GM10266 (cell line): ENCODE measurements around the gene CYP27B1.
A peak's percentile ranks its signal among the peaks of the same experiment; 100 is the strongest.

Experiments
- DNase-seq: peaks from one replicate; pipeline ENCODE4 v3.0.0; 2012; ENCODE audit errors: extremely low spot score
- CTCF ChIP-seq: IDR thresholded peaks from 2 replicates; pipeline ENCODE4 v1.5.1; 2012; ENCODE audit warnings: mild to moderate bottlenecking, low read depth; ENCODE audit not compliant: control insufficient read depth, insufficient read depth; ENCODE audit errors: missing control alignments

The CYP27B1 gene

GRCh38 chr12:57745485-57745881 lies 21.4 kb downstream of the CYP27B1 start:
- DNase-seq = no peak
- TF ChIP-seq CTCF = no peak

GRCh38 chr12:57744777-57745484 lies 21.9 kb downstream of the CYP27B1 start, which contains the start of gene TSPAN31:
Gene TSPAN31, plus strand, starts transcription at chr12:57745039. Its CDS starts 116 bp downstream, at chr12:57745155.
- DNase-seq = peak; percentile 92
- TF ChIP-seq CTCF = no peak

- peak; percentile 76 for DNase-seq
- no peak for TF ChIP-seq CTCF
Measured at GRCh38 chr12:57744194-57744776, 22.6 kb downstream of the CYP27B1 start.

- DNase-seq = no peak
Measured at GRCh38 chr12:57743769-57744168, 23.1 kb downstream of the CYP27B1 start.

GRCh38 chr12:57741844-57742738 lies 24.8 kb downstream of the CYP27B1 start:
- peak; percentile 84 for DNase-seq
- peak; percentile 73 for TF ChIP-seq CTCF

More at GRCh38 chr12:57743769-57744168, 23.1 kb downstream of the CYP27B1 start:
- no peak for TF ChIP-seq CTCF

- DNase-seq = no peak
- no peak for TF ChIP-seq CTCF
Measured at GRCh38 chr12:57741413-57741789, 25.5 kb downstream of the CYP27B1 start.
